H1 (cell line): Measurements from ENCODE around the gene ZGLP1. TPM values are rescaled to one million over a fixed set of nuclear protein-coding genes. Genes with fewer than 3 reads are reported as not detected.

ENCODE experiments used
- CTCF ChIA-PET: fragments of 300-600 bp; sonication (Branson Sonifier 250); formaldehyde crosslinking; loops from one replicate; lab custom pipeline; 2021; ENCODE audit not compliant: partially characterized antibody; lab: Charles Lee
- POLR2A ChIA-PET: fragments of 300-600 bp; sonication (Branson Sonifier 250); formaldehyde crosslinking; loops from one replicate; lab custom pipeline; 2021; ENCODE audit warnings: inconsistent platforms; ENCODE audit not compliant: partially characterized antibody; lab: Charles Lee
- DNase-seq, 2 experiments: peaks; one replicate each; pipeline versions ENCODE4 v3.0.0 to v3.0.0-alpha.2; 2010 to 2022; ENCODE audit warnings: low spot score in 2 of 2, low read depth in 1 of 2, mixed read lengths in 1 of 2
- FAIRE-seq: peaks from 2 replicates; lab custom pipeline; 2011; peaks lifted over from hg19 to GRCh38; lab: Jason Lieb, UNC
- H2AFZ ChIP-seq: 2 replicates; pipeline ENCODE4 v1.8.1; 2012; ENCODE audit warnings: low read length, inconsistent platforms
- H2AK5ac ChIP-seq: 2 replicates; pipeline ENCODE4 v1.6.1; 2013; ENCODE audit warnings: low read depth, low read length
- H2BK120ac ChIP-seq: replicated peaks from 2 replicates; pipeline ENCODE3; 2013; ENCODE audit warnings: low read depth, low read length, inconsistent platforms
- H2BK12ac ChIP-seq: 2 replicates; pipeline ENCODE4 v1.6.1; 2013; ENCODE audit warnings: low read depth, low read length
- H2BK15ac ChIP-seq: 2 replicates; pipeline ENCODE4 v1.6.1; 2013; ENCODE audit warnings: low read length
- H2BK20ac ChIP-seq: 2 replicates; pipeline ENCODE4 v1.6.1; 2013; ENCODE audit warnings: low read length
- H2BK5ac ChIP-seq: 2 replicates; pipeline ENCODE4 v1.6.1; 2013; ENCODE audit warnings: low read depth, low read length
- H3K14ac ChIP-seq: 2 replicates; pipeline ENCODE4 v1.6.1; 2013; ENCODE audit warnings: inconsistent platforms; ENCODE audit not compliant: insufficient read length
- H3K18ac ChIP-seq: 2 replicates; pipeline ENCODE4 v1.6.1; 2013; ENCODE audit warnings: low read length; ENCODE audit errors: extremely low read depth
- H3K23ac ChIP-seq: 2 replicates; pipeline ENCODE4 v1.6.1; 2013; ENCODE audit warnings: inconsistent platforms; ENCODE audit not compliant: insufficient read length
- H3K23me2 ChIP-seq: 2 replicates; pipeline ENCODE4 v1.6.1; 2013; ENCODE audit warnings: low read depth, low read length
- H3K27ac ChIP-seq: 2 replicates; pipeline ENCODE4 v1.6.1; 2011; ENCODE audit warnings: low read depth, low read length, inconsistent platforms
- H3K27me3 ChIP-seq, 4 experiments: replicated peaks in 1 of 4; 1 replicate in 1 of 4; 2 replicates in 3 of 4; pipeline versions ENCODE4 v1.6.1 to v1.8.1; 2011 to 2013; ENCODE audit warnings: low read length in 3 of 4, mild to moderate bottlenecking in 3 of 4, inconsistent platforms in 2 of 4, mixed read lengths in 2 of 4, moderate library complexity in 1 of 4; ENCODE audit not compliant: control insufficient read depth in 3 of 4, insufficient read depth in 3 of 4; ENCODE audit errors: extremely low read depth in 1 of 4
- H3K36me3 ChIP-seq, 4 experiments: 2 replicates each; pipeline versions ENCODE4 v1.6.1 to v1.8.1; 2011 to 2013; ENCODE audit warnings: mild to moderate bottlenecking in 4 of 4, low read length in 3 of 4, moderate library complexity in 2 of 4, control low read depth in 1 of 4, inconsistent platforms in 1 of 4; ENCODE audit not compliant: insufficient read depth in 4 of 4, control insufficient read depth in 2 of 4
- H3K4ac ChIP-seq: replicated peaks from 2 replicates; pipeline ENCODE3; 2013; ENCODE audit warnings: low read length, low read depth, mixed read lengths, inconsistent platforms; ENCODE audit not compliant: insufficient read length
- H3K4me1 ChIP-seq, 4 experiments: replicated peaks in 1 of 4; 1 replicate in 1 of 4; 2 replicates in 3 of 4; pipeline versions ENCODE4 v1.6.1 to v1.8.1; 2011 to 2013; ENCODE audit warnings: low read length in 3 of 4, inconsistent platforms in 2 of 4, mixed read lengths in 1 of 4; ENCODE audit not compliant: insufficient read depth in 4 of 4, control insufficient read depth in 3 of 4
- H3K4me2 ChIP-seq, 2 experiments: 2 replicates each; pipeline versions ENCODE4 v1.6.1 to v1.8.1; 2011 to 2013; ENCODE audit warnings: low read depth in 2 of 2, low read length in 2 of 2, control low read depth in 1 of 2, inconsistent platforms in 1 of 2, mild to moderate bottlenecking in 1 of 2; ENCODE audit not compliant: insufficient read depth in 1 of 2
- H3K4me3 ChIP-seq, 4 experiments: fragments of 200-600, 300-600 bp in 1 of 4; sonication (generic), shearing (Covaris generic), sonication (Bioruptor Twin) in 1 of 4; 2 replicates each; pipeline versions ENCODE4 v1.5.1 to v1.8.1; 2011 to 2016; ENCODE audit warnings: low read length in 4 of 4, low read depth in 3 of 4, control low read depth in 2 of 4, inconsistent platforms in 2 of 4, mild to moderate bottlenecking in 2 of 4, mixed read lengths in 1 of 4, moderate library complexity in 1 of 4; ENCODE audit not compliant: insufficient read depth in 2 of 4; ENCODE audit errors: extremely low read depth in 1 of 4
- H3K56ac ChIP-seq: replicated peaks from 2 replicates; pipeline ENCODE3; 2013; ENCODE audit warnings: low read depth, mild to moderate bottlenecking, mixed read lengths, low read length, inconsistent platforms; ENCODE audit not compliant: insufficient read length
- H3K79me1 ChIP-seq: 2 replicates; pipeline ENCODE4 v1.6.1; 2013; ENCODE audit warnings: low read depth, low read length, control low read depth
- H3K79me2 ChIP-seq, 2 experiments: 2 replicates each; pipeline versions ENCODE4 v1.6.1 to v1.8.1; 2012 to 2013; ENCODE audit warnings: low read length in 2 of 2, mild to moderate bottlenecking in 2 of 2, inconsistent platforms in 1 of 2; ENCODE audit not compliant: insufficient read depth in 2 of 2, control insufficient read depth in 1 of 2
- H3K9ac ChIP-seq, 4 experiments: replicated peaks in 1 of 4; 1 replicate in 1 of 4; 2 replicates in 3 of 4; pipeline versions ENCODE4 v1.6.1 to v1.8.1; 2011 to 2013; ENCODE audit warnings: low read depth in 3 of 4, low read length in 3 of 4, control low read depth in 2 of 4, mild to moderate bottlenecking in 2 of 4, moderate library complexity in 2 of 4, inconsistent platforms in 1 of 4; ENCODE audit errors: extremely low read depth in 1 of 4
- H3K9me3 ChIP-seq, 2 experiments: 2 replicates each; pipeline versions ENCODE4 v1.6.1 to v1.8.1; 2012 to 2013; ENCODE audit warnings: mild to moderate bottlenecking in 2 of 2, moderate library complexity in 2 of 2, control low read depth in 1 of 2, inconsistent platforms in 1 of 2, low read depth in 1 of 2, low read length in 1 of 2, mixed read lengths in 1 of 2; ENCODE audit not compliant: insufficient read depth in 2 of 2
- H4K20me1 ChIP-seq, 2 experiments: replicated peaks in 1 of 2; 2 replicates each; pipeline versions ENCODE3 to v1.8.1; 2011 to 2013; ENCODE audit warnings: inconsistent platforms in 2 of 2, low read length in 2 of 2, mild to moderate bottlenecking in 1 of 2; ENCODE audit not compliant: insufficient read depth in 2 of 2, control insufficient read depth in 1 of 2
- H4K5ac ChIP-seq: 2 replicates; pipeline ENCODE4 v1.6.1; 2013; ENCODE audit warnings: low read length, low read depth, mixed read lengths, inconsistent platforms; ENCODE audit not compliant: insufficient read length
- H4K8ac ChIP-seq: 2 replicates; pipeline ENCODE4 v1.8.0; 2013; ENCODE audit warnings: mild to moderate bottlenecking, moderate library complexity, low read length, inconsistent platforms; ENCODE audit not compliant: insufficient read depth; ENCODE audit errors: extremely low read depth
- H4K91ac ChIP-seq: replicated peaks from 2 replicates; pipeline ENCODE3; 2013; ENCODE audit warnings: low read length, mixed read lengths, inconsistent platforms; ENCODE audit not compliant: insufficient read length
- EP300 ChIP-seq, 2 experiments: IDR thresholded peaks; 1 replicate in 1 of 2; 2 replicates in 1 of 2; pipeline ENCODE4 v1.6.1; 2011 to 2012; ENCODE audit warnings: low read depth in 2 of 2, low read length in 2 of 2, mild to moderate bottlenecking in 2 of 2, borderline replicate concordance in 1 of 2, inconsistent platforms in 1 of 2, moderate library complexity in 1 of 2
- KDM5A ChIP-seq: fragments of 200-600 bp; IDR thresholded peaks from 2 replicates; pipeline ENCODE4 v1.7.1; 2012; ENCODE audit warnings: mild to moderate bottlenecking, low read length, inconsistent platforms, mixed read lengths
- NANOG ChIP-seq: IDR thresholded peaks from 2 replicates; pipeline ENCODE4 v1.6.1; 2011; ENCODE audit warnings: low read length, low read depth, mild to moderate bottlenecking, inconsistent platforms; ENCODE audit not compliant: insufficient read depth, poor library complexity, severe bottlenecking
- RBBP5 ChIP-seq: IDR thresholded peaks from 2 replicates; pipeline ENCODE4 v1.7.1; 2012; ENCODE audit warnings: low read depth, mild to moderate bottlenecking, inconsistent platforms, low read length, moderate library complexity, borderline replicate concordance
- RNF2 ChIP-seq: fragments of 200-900, 300-1000 bp; sonication (generic); IDR thresholded peaks from 2 replicates; pipeline ENCODE4 v1.7.1; 2016; ENCODE audit warnings: borderline replicate concordance, low read depth, mild to moderate bottlenecking, antibody characterized with exemption, low read length; ENCODE audit not compliant: poor library complexity, severe bottlenecking; ENCODE audit errors: missing control alignments
- RXRA ChIP-seq: IDR thresholded peaks from 2 replicates; pipeline ENCODE4 v1.6.1; 2011; ENCODE audit warnings: low read depth, mild to moderate bottlenecking, low read length, moderate library complexity; ENCODE audit not compliant: insufficient read depth
- SIN3A ChIP-seq, 2 experiments: IDR thresholded peaks in 1 of 2; conservative IDR thresholded peaks in 1 of 2; 2 replicates each; pipeline ENCODE4 v1.6.1; 2011 to 2012; ENCODE audit warnings: low read length in 2 of 2, improper control_type of control experiment in 1 of 2, low read depth in 1 of 2, mild to moderate bottlenecking in 1 of 2
- TAF1 ChIP-seq: IDR thresholded peaks from 2 replicates; pipeline ENCODE4 v1.6.1; 2011; ENCODE audit warnings: mild to moderate bottlenecking, low read depth, low read length
- TEAD4 ChIP-seq: IDR thresholded peaks from 2 replicates; pipeline ENCODE4 v1.6.1; 2012; ENCODE audit warnings: low read depth, low read length, inconsistent platforms, mixed read lengths
- WGBS, 2 experiments: shearing (Covaris generic) in 1 of 2; methylation state at CpG; one replicate each; pipeline versions ENCODE4 v1.1.6 to v1.1.7; 2013 to 2015; ENCODE audit warnings: low lambda C conversion rate in 2 of 2, mixed read lengths in 2 of 2, inconsistent platforms in 1 of 2, low coverage in 1 of 2, missing lambda C conversion rate in 1 of 2; ENCODE audit not compliant: insufficient replicate concordance in 2 of 2, insufficient coverage in 1 of 2, insufficient read length in 1 of 2; ENCODE audit errors: extremely low coverage in 1 of 2, missing lambda C conversion rate in 1 of 2; 5-methylcytosine and 5-hydroxymethylcytosine counted together
- polyA plus RNA-seq, 7 experiments: library from polyadenylated mRNA; depleted of rRNA in 3 of 7; stranded (reverse) in 5 of 7; unstranded in 2 of 7; fragments of >200 nt in 5 of 7; fragments of 200-250 nt in 2 of 7; gene quantifications; 1 replicate in 5 of 7; 2 replicates in 1 of 7; 4 replicates in 1 of 7; pipeline versions ENCODE4 v1.2.1 to v1.2.3, GENCODE V29; 2011 to 2013; ENCODE audit warnings: missing spikeins in 2 of 7, mixed read lengths in 2 of 7
- total RNA-seq: library from RNA; stranded (reverse); fragmentation: NEBNext Ultra II Directional; extraction: Animal tissue kit (Norgen Biotek cat#: 25700); gene quantifications from 2 replicates; pipeline ENCODE4 v1.2.1, GENCODE V29; 2021

Gene ZGLP1
- total and polyA plus RNA-seq, 2 of the 8 experiments (the other 6 are each of a cell fraction or from before 2014, with no cell fraction given): 4.2 to 5.1 TPM

DNA sequence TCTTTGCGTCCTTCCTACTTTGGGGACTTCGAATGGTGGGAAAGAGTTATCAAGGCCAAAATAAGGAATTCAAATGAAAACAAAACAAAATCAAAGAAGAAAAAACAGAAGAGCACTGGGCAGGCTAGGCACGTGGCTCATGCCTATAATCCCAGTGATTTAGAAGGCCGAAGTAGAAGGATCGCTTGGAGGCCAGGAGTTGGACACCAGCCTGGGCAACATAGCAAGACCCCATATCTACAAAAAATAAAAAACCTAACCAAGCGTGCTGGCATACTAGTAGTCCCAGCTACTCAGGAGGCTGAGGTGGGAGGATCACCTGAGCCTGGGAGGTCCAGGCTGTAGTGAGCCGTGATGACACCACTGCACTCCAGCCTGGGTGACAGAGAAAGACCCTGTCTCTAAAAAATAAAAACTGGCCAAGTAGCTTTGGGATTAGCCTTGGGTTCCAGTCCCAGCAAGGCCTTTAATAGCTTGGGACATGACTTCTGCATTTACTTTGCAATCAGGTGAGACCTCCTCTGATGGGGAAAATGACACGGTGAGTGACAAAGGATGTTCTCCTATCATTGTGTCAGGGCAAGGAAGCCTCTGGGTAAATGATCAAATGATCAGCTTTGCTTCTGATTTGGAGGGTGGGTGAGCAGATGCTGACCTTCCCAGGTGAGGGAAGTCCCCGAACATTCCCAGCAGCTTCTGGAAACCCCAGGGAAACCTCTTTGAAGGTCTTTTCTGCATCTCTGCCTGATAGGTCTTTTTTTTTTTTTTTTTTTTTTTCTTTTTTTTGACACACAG is 31.6 kb downstream of the ZGLP1 start:
- H4K20me1 ChIP-seq: no peaks in the 10 kb centered on the region
- no peak overlapping the region for H2BK20ac ChIP-seq
- no peaks in the 10 kb centered on the region for H3K9me3 ChIP-seq
- H3K14ac ChIP-seq: no peak overlapping the region
- H2BK5ac ChIP-seq: no peak overlapping the region
- no peak overlapping the region for H2BK120ac ChIP-seq
- H3K18ac ChIP-seq: no peak overlapping the region
- no peak overlapping the region for H3K4me2 ChIP-seq
- no peak overlapping the region for H3K4me3 ChIP-seq
- H2AFZ ChIP-seq: no peak overlapping the region
- H2BK12ac ChIP-seq: no peak overlapping the region
- no peak overlapping the region for H4K91ac ChIP-seq
- no peaks in the 10 kb centered on the region for H3K36me3 ChIP-seq
- H3K23me2 ChIP-seq: no peaks in the 10 kb centered on the region
- no peak overlapping the region for H3K56ac ChIP-seq
- TF ChIP-seq KDM5A: no peak
- no peak for TF ChIP-seq TEAD4
- TF ChIP-seq NANOG: no peak
- TF ChIP-seq RNF2: no peak
- no peak for TF ChIP-seq RXRA
- no peak for TF ChIP-seq TAF1
- TF ChIP-seq EP300 (IDR thresholded peaks at IDR 0.05; ENCODE audit: borderline replicate concordance in 1 of 2, low read depth in 2 of 2, low read length in 2 of 2): no peak
- no peak for TF ChIP-seq RBBP5
- TF ChIP-seq SIN3A (conservative IDR thresholded peaks at IDR 0.05 in 1 of 2, IDR thresholded peaks at IDR 0.05 in 1 of 2; ENCODE audit: low read depth in 1 of 2, low read length in 2 of 2): no peak
- no peaks in the 10 kb centered on the region for H3K4me1 ChIP-seq
- no peak overlapping the region for H4K8ac ChIP-seq
- no peak for FAIRE-seq
- no peak overlapping the region for H3K9ac ChIP-seq
- H3K79me1 ChIP-seq: no peaks in the 10 kb centered on the region; the same call in 1 of the 2 replicates
- WGBS, 2 experiments: 92% methylated on average over 9 of the region's 9 CpGs; no CpG with 5 or more reads in 1 of the 2 experiments
- H4K5ac ChIP-seq: no peak overlapping the region
- no peaks in the 10 kb centered on the region for H3K79me2 ChIP-seq
- H3K23ac ChIP-seq: no peak overlapping the region
- POLR2A ChIA-PET: interaction anchor here (0.8 to 1.0 kb wide), 2 partner anchors 10 to 11 kb away, joined by 3 read pairs; partner anchors contain the start of gene ICAM5
- H3K27ac ChIP-seq: no peak overlapping the region
- DNase-seq: no peak
- CTCF ChIA-PET: interaction anchor here (0.9 to 3.8 kb wide), 8 partner anchors 9 to 113 kb away, joined by 3 to 18 read pairs (median 4); partner anchors contain the start of gene ICAM4
- no peak overlapping the region for H2AK5ac ChIP-seq
- H2BK15ac ChIP-seq: no peak overlapping the region
- H3K4ac ChIP-seq: no peak overlapping the region
- no peaks in the 10 kb centered on the region for H3K27me3 ChIP-seq
